CD4-positive, alpha-beta T cell (primary cell): ENCODE measurements around the gene RHCG. TPM values are rescaled to one million over a fixed set of nuclear protein-coding genes. Genes with fewer than 3 reads are reported as not detected.

Source experiments
- ATAC-seq: fragments of 200-7000 bp; cut with Tn5 transposase; one replicate; pipeline ENCODE4 v1.10.0; 2022; ENCODE audit warnings: mild to moderate bottlenecking; ENCODE audit not compliant: poor library complexity
- CTCF ChIA-PET: fragments of 350-600 bp; sonication (Branson Sonifier 250); formaldehyde crosslinking; loops from one replicate; lab custom pipeline; 2021; ENCODE audit warnings: antibody characterized with exemption, inconsistent platforms; lab: Charles Lee
- POLR2A ChIA-PET: fragments of 350-600 bp; sonication (Branson Sonifier 250); formaldehyde crosslinking; loops from one replicate; lab custom pipeline; 2021; ENCODE audit warnings: antibody characterized with exemption, inconsistent platforms; lab: Charles Lee
- DNase-seq, 14 experiments: peaks; one replicate each; pipeline ENCODE4 v3.0.0-alpha.2; 2013 to 2020; ENCODE audit warnings: mixed read lengths in 2 of 14
- H3K27ac ChIP-seq, 2 donors: one replicate each; pipeline versions ENCODE4 v1.5.1 to v1.7.0; 2013; ENCODE audit warnings: low read length in 2 of 2, low read depth in 1 of 2, mild to moderate bottlenecking in 1 of 2
- H3K27me3 ChIP-seq, 2 experiments: 1 replicate in 1 of 2; 2 replicates in 1 of 2; pipeline versions ENCODE4 v1.6.1 to v1.7.0; 2013; ENCODE audit warnings: low read length in 2 of 2, control low read depth in 1 of 2, mild to moderate bottlenecking in 1 of 2, moderate library complexity in 1 of 2; ENCODE audit not compliant: insufficient read depth in 2 of 2, control insufficient read depth in 1 of 2
- H3K36me3 ChIP-seq: one replicate; pipeline ENCODE4 v1.6.1; 2013; ENCODE audit warnings: low read length, control low read depth; ENCODE audit not compliant: insufficient read depth
- H3K4me1 ChIP-seq: one replicate; pipeline ENCODE4 v1.6.1; 2013; ENCODE audit warnings: low read length, control low read depth; ENCODE audit not compliant: insufficient read depth
- H3K4me3 ChIP-seq: one replicate; pipeline ENCODE4 v1.5.1; 2013; ENCODE audit warnings: mild to moderate bottlenecking, low read length, moderate library complexity
- H3K9me3 ChIP-seq, 2 experiments: 1 replicate in 1 of 2; 2 replicates in 1 of 2; pipeline versions ENCODE4 v1.6.1 to v1.7.0; 2013; ENCODE audit warnings: low read length in 2 of 2, mild to moderate bottlenecking in 2 of 2, control low read depth in 1 of 2, moderate library complexity in 1 of 2; ENCODE audit not compliant: control insufficient read depth in 1 of 2, insufficient read depth in 1 of 2
- H3K27ac Mint-ChIP-seq: one replicate; pipeline ENCODE4 v1.8.0; 2020; ENCODE audit warnings: mixed read lengths
- H3K27me3 Mint-ChIP-seq: one replicate; pipeline ENCODE4 v1.8.0; 2021; ENCODE audit warnings: mixed read lengths
- H3K36me3 Mint-ChIP-seq: one replicate; pipeline ENCODE4 v1.8.0; 2021; ENCODE audit warnings: low read depth, mixed read lengths
- H3K4me1 Mint-ChIP-seq: one replicate; pipeline ENCODE4 v1.8.0; 2021; ENCODE audit warnings: low read depth, mixed read lengths
- H3K4me3 Mint-ChIP-seq: one replicate; pipeline ENCODE4 v1.8.0; 2020; ENCODE audit warnings: mild to moderate bottlenecking, mixed read lengths
- H3K9me3 Mint-ChIP-seq: one replicate; pipeline ENCODE4 v1.8.0; 2020; ENCODE audit warnings: mixed read lengths
- CTCF ChIP-seq: fragments of 200-600 bp; IDR thresholded peaks from one replicate; pipeline ENCODE4 v1.8.0; 2022; ENCODE audit warnings: antibody characterized with exemption, mild to moderate bottlenecking
- intact Hi-C, 2 experiments: fragments of 100-400 bp; cut with DNase I in 1 of 2; cut with micrococcal nuclease in 1 of 2; formaldehyde crosslinking; loops; one replicate each; pipeline versions ENCODE4 v1.15.1 to v1.9.0; 2023 to 2025; cut with DNase I, micrococcal nuclease
- total RNA-seq, 174 experiments: library from RNA in 2 of 174; stranded (reverse) in 2 of 174; gene quantifications; one replicate each; pipeline ENCODE4 v1.2.3 and lab custom pipeline; 2021 to 2026

RHCG gene
- total RNA-seq, 2 experiments from 2014 or later = not detected

GRCh38 chr15:89539027-89539426 is 42.6 kb upstream of the RHCG start:
- Mint-ChIP-seq H3K4me1 (no peaks in the 10 kb centered on the region), H3K27ac (no peak overlapping the region), H3K9me3 (peaks cover 5% of the 10 kb centered on the region), H3K27me3 (peaks cover 27% of the 10 kb centered on the region), H3K36me3 (no peaks in the 10 kb centered on the region), H3K4me3 (no peak overlapping the region)
- H3K36me3 ChIP-seq = no peaks in the 10 kb centered on the region
- H3K9me3 ChIP-seq = peaks cover 11% of the 10 kb centered on the region in 2 experiments
- ChIA-PET CTCF (no interaction called here), POLR2A (no interaction called here)
- TF ChIP-seq CTCF = no peak
- DNase-seq = no peak
- no peak overlapping the region for H3K4me3 ChIP-seq
- H3K27me3 ChIP-seq = peaks cover 0 to 8% of the 10 kb centered on the region in 2 experiments
- intact Hi-C loops = no loop called here
- no peaks in the 10 kb centered on the region for H3K4me1 ChIP-seq
- H3K27ac ChIP-seq = no peak overlapping the region
- no peak for ATAC-seq

- Histone ChIP-seq H3K27me3 (no peaks in the 10 kb centered on the region), H3K36me3 (no peaks in the 10 kb centered on the region), H3K27ac (no peak overlapping the region), H3K9me3 (peaks cover 11% of the 10 kb centered on the region in 2 experiments), H3K4me1 (no peaks in the 10 kb centered on the region), H3K4me3 (no peak overlapping the region)
- intact Hi-C loops = no loop called here
- no peaks in the 10 kb centered on the region for H3K4me1 Mint-ChIP-seq
- H3K27me3 Mint-ChIP-seq = peaks cover 13% of the 10 kb centered on the region
- DNase-seq (no peak), ATAC-seq (no peak)
- H3K9me3 Mint-ChIP-seq = peaks cover 5% of the 10 kb centered on the region
- no peak overlapping the region for H3K4me3 Mint-ChIP-seq
- H3K36me3 Mint-ChIP-seq = no peaks in the 10 kb centered on the region
- H3K27ac Mint-ChIP-seq = no peak overlapping the region
- POLR2A ChIA-PET = no interaction called here
- no peak for TF ChIP-seq CTCF
- CTCF ChIA-PET = no interaction called here
Measured at GRCh38 chr15:89533861-89534544, 37.6 kb upstream of the RHCG start.

DNA sequence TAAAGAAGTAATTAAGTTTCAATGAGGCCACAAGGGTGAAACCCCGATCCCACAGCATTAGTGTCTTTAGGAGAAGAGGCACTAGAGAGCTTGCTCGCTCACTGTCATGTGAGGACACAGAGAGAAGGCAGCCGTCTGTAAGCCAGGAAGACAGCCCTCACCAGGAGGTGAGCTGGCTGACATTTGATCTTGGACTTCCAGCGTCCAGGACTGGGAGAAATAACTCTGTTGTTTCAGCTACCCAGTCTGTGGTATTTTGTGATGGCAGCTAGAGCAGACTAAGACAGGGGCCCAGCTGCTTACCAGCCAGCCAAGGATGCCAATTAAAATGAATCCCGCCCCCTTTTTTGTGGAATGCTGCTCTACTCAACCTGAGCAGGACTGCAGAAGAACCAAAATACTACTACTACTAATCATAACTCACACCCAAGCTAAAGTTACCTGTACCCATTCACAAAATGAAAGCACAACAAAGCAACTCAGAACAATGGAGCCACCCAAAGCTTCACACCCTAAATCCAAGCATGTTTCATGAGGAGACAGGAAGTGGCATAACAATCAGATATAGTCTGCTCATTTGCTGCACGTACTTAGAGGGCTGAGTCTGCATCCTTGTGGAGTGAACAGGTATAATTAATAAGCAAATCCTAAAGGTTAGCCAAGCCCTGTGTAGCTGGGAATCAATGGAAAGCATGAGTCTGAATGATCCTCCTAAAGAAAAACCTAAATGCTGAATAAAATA is 35.6 kb upstream of the RHCG start:
- Mint-ChIP-seq H3K36me3 (no peaks in the 10 kb centered on the region), H3K27ac (no peak overlapping the region), H3K27me3 (peaks cover 9% of the 10 kb centered on the region), H3K4me3 (no peak overlapping the region), H3K4me1 (no peaks in the 10 kb centered on the region), H3K9me3 (no peaks in the 10 kb centered on the region)
- no peak for TF ChIP-seq CTCF
- H3K27me3 ChIP-seq = no peaks in the 10 kb centered on the region
- H3K9me3 ChIP-seq = no peaks in the 10 kb centered on the region
- no peaks in the 10 kb centered on the region for H3K4me1 ChIP-seq
- intact Hi-C loops = no loop called here
- ChIA-PET CTCF (no interaction called here), POLR2A (no interaction called here)
- H3K4me3 ChIP-seq = no peak overlapping the region
- H3K36me3 ChIP-seq = no peaks in the 10 kb centered on the region
- H3K27ac ChIP-seq = no peak overlapping the region
- DNase-seq (no peak), ATAC-seq (no peak)
